Activated CD4-positive, alpha-beta T cell treated with anti-CD3 and anti-CD28 coated beads, Interleukin-2, amount 10 ng/mL, durations not matched to agents 7 days and 5 days (primary cell): Measurements from ENCODE around the gene CAPZB. TPM values are rescaled to one million over a fixed set of nuclear protein-coding genes. Genes with fewer than 3 reads are reported as not detected.

ENCODE experiments used
- CTCF ChIA-PET: fragments of 350-600 bp; sonication (Branson Sonifier 250); formaldehyde crosslinking; loops from one replicate; lab custom pipeline; 2021; ENCODE audit warnings: antibody characterized with exemption; lab: Charles Lee
- POLR2A ChIA-PET: fragments of 350-600 bp; sonication (Branson Sonifier 250); formaldehyde crosslinking; loops from one replicate; lab custom pipeline; 2021; ENCODE audit warnings: antibody characterized with exemption; lab: Charles Lee
- DNase-seq: peaks from one replicate; pipeline ENCODE4 v3.0.0-alpha.2; 2020
- H3K27ac Mint-ChIP-seq: one replicate; pipeline ENCODE4 v1.8.0; 2021; ENCODE audit warnings: mild to moderate bottlenecking, moderate library complexity, mixed read lengths
- H3K27me3 Mint-ChIP-seq: one replicate; pipeline ENCODE4 v1.8.0; 2021; ENCODE audit warnings: mixed read lengths
- H3K36me3 Mint-ChIP-seq: one replicate; pipeline ENCODE4 v1.8.0; 2021; ENCODE audit warnings: low read depth, mixed read lengths
- H3K4me1 Mint-ChIP-seq: one replicate; pipeline ENCODE4 v1.8.0; 2021; ENCODE audit warnings: mixed read lengths
- H3K4me3 Mint-ChIP-seq: one replicate; pipeline ENCODE4 v1.8.0; 2021; ENCODE audit warnings: mild to moderate bottlenecking, moderate library complexity, mixed read lengths
- H3K9me3 Mint-ChIP-seq: one replicate; pipeline ENCODE4 v1.8.0; 2021; ENCODE audit warnings: mixed read lengths
- total RNA-seq, 2 experiments: library from RNA; stranded (reverse); gene quantifications; one replicate each; pipeline ENCODE4 v1.2.3, GENCODE V29; 2021

Gene CAPZB
- total RNA-seq, 2 experiments from 2014 or later: 529 to 567 TPM

GRCh38 chr1:19495000-19495656, 9.8 kb upstream of the CAPZB start:
- ChIA-PET CTCF (interaction anchor here (0.8 kb wide), 1 partner anchor 87 kb away, joined by 5 read pairs; no protein-coding TSS in a partner anchor), POLR2A (no interaction called here)
- Mint-ChIP-seq H3K4me3 (no peak overlapping the region), H3K27ac (no peak overlapping the region), H3K9me3 (no peaks in the 10 kb centered on the region), H3K36me3 (peaks cover 3% of the 10 kb centered on the region), H3K27me3 (no peaks in the 10 kb centered on the region), H3K4me1 (peaks cover 24% of the 10 kb centered on the region)
- no peak for DNase-seq

GRCh38 chr1:19493547-19493946, 8.2 kb upstream of the CAPZB start:
- Mint-ChIP-seq H3K4me3 (no peak overlapping the region), H3K4me1 (peaks cover 27% of the 10 kb centered on the region), H3K27me3 (no peaks in the 10 kb centered on the region), H3K27ac (no peak overlapping the region), H3K36me3 (peaks cover 6% of the 10 kb centered on the region), H3K9me3 (no peaks in the 10 kb centered on the region)
- DNase-seq: no peak
- CTCF ChIA-PET: no interaction called here
- POLR2A ChIA-PET: no interaction called here

- peaks cover 35% of the 10 kb centered on the region for H3K4me1 Mint-ChIP-seq
- DNase-seq: no peak
- H3K36me3 Mint-ChIP-seq: peaks cover 9% of the 10 kb centered on the region
- ChIA-PET POLR2A (no interaction called here), CTCF (interaction anchor here (1.2 to 1.4 kb wide), 2 partner anchors 10 to 21 kb away, joined by 3 read pairs; no protein-coding TSS in a partner anchor)
- no peaks in the 10 kb centered on the region for H3K9me3 Mint-ChIP-seq
- no peaks in the 10 kb centered on the region for H3K27me3 Mint-ChIP-seq
- no peak overlapping the region for H3K27ac Mint-ChIP-seq
- H3K4me3 Mint-ChIP-seq: no peak overlapping the region
These were observed 4.7 kb upstream of the CAPZB start for GRCh38 chr1:19489996-19490395.

- Mint-ChIP-seq H3K36me3 (peaks cover 22% of the 10 kb centered on the region), H3K9me3 (no peaks in the 10 kb centered on the region), H3K27ac (peak overlapping the region; percentile 42), H3K27me3 (no peaks in the 10 kb centered on the region), H3K4me3 (no peak overlapping the region), H3K4me1 (peaks cover 44% of the 10 kb centered on the region)
- DNase-seq: no peak
- ChIA-PET CTCF (interaction anchor here (0.6 to 3.0 kb wide), 11 partner anchors 12 to 166 kb away, joined by 3 to 17 read pairs (median 4); no protein-coding TSS in a partner anchor), POLR2A (no interaction called here)
These were observed 2.8 kb upstream of the CAPZB start for GRCh38 chr1:19488136-19488535.

- H3K27me3 Mint-ChIP-seq: no peaks in the 10 kb centered on the region
- H3K9me3 Mint-ChIP-seq: no peaks in the 10 kb centered on the region
- ChIA-PET POLR2A (interaction anchor here (1.0 kb wide), 1 partner anchor 12 kb away, joined by 5 read pairs; no protein-coding TSS in a partner anchor), CTCF (interaction anchor here (0.7 to 4.1 kb wide), 6 partner anchors 12 to 107 kb away, joined by 3 to 15 read pairs (median 4); no protein-coding TSS in a partner anchor)
- peak overlapping the region; percentile 85 for H3K27ac Mint-ChIP-seq
- DNase-seq: no peak
- H3K36me3 Mint-ChIP-seq: peaks cover 36% of the 10 kb centered on the region
- peaks cover 64% of the 10 kb centered on the region for H3K4me1 Mint-ChIP-seq
- peak overlapping the region; percentile 94 for H3K4me3 Mint-ChIP-seq
These were observed 459 bp downstream of the CAPZB start for GRCh38 chr1:19484798-19485361.

- POLR2A ChIA-PET: no interaction called here
These were observed 971 bp downstream of the CAPZB start for GRCh38 chr1:19484338-19484797.

GRCh38 chr1:19483691-19484090, 1.6 kb downstream of the CAPZB start:
- H3K27ac Mint-ChIP-seq: peak overlapping the region; percentile 85
- peaks cover 37% of the 10 kb centered on the region for H3K36me3 Mint-ChIP-seq
- H3K4me3 Mint-ChIP-seq: peak overlapping the region; percentile 94
- no peaks in the 10 kb centered on the region for H3K27me3 Mint-ChIP-seq
- ChIA-PET CTCF (interaction anchor here (0.8 to 4.1 kb wide), 8 partner anchors 11 to 170 kb away, joined by 3 to 15 read pairs (median 4); no protein-coding TSS in a partner anchor), POLR2A (no interaction called here)
- no peaks in the 10 kb centered on the region for H3K9me3 Mint-ChIP-seq
- no peak for DNase-seq
- peaks cover 75% of the 10 kb centered on the region for H3K4me1 Mint-ChIP-seq

More at GRCh38 chr1:19484338-19484797, 971 bp downstream of the CAPZB start:
- H3K27ac Mint-ChIP-seq: peak overlapping the region; percentile 85
- no peaks in the 10 kb centered on the region for H3K9me3 Mint-ChIP-seq
- H3K4me3 Mint-ChIP-seq: peak overlapping the region; percentile 94
- no peaks in the 10 kb centered on the region for H3K27me3 Mint-ChIP-seq
- peak; percentile 37 for DNase-seq
- CTCF ChIA-PET: interaction anchor here (0.7 to 4.1 kb wide), 9 partner anchors 11 to 106 kb away, joined by 3 to 15 read pairs (median 4); no protein-coding TSS in a partner anchor
- H3K36me3 Mint-ChIP-seq: peaks cover 36% of the 10 kb centered on the region
- peaks cover 69% of the 10 kb centered on the region for H3K4me1 Mint-ChIP-seq

GRCh38 chr1:19483261-19483660, 2.1 kb downstream of the CAPZB start:
- peak; percentile 51 for DNase-seq
- POLR2A ChIA-PET: no interaction called here
- H3K27ac Mint-ChIP-seq: peak overlapping the region; percentile 85
- peaks cover 75% of the 10 kb centered on the region for H3K4me1 Mint-ChIP-seq
- H3K36me3 Mint-ChIP-seq: peaks cover 39% of the 10 kb centered on the region
- H3K4me3 Mint-ChIP-seq: peak overlapping the region; percentile 94
- H3K9me3 Mint-ChIP-seq: no peaks in the 10 kb centered on the region
- CTCF ChIA-PET: interaction anchor here (0.8 to 4.1 kb wide), 8 partner anchors 10 to 171 kb away, joined by 3 to 15 read pairs (median 4); no protein-coding TSS in a partner anchor
- no peaks in the 10 kb centered on the region for H3K27me3 Mint-ChIP-seq

GRCh38 chr1:19481826-19482398, 3.4 kb downstream of the CAPZB start:
- no peaks in the 10 kb centered on the region for H3K27me3 Mint-ChIP-seq
- H3K9me3 Mint-ChIP-seq: no peaks in the 10 kb centered on the region
- peak overlapping the region; percentile 28 for H3K27ac Mint-ChIP-seq
- peaks cover 77% of the 10 kb centered on the region for H3K4me1 Mint-ChIP-seq
- H3K4me3 Mint-ChIP-seq: peak overlapping the region; percentile 94
- ChIA-PET POLR2A (no interaction called here), CTCF (interaction anchor here (1.2 to 4.1 kb wide), 2 partner anchors 9 to 10 kb away, joined by 4 to 15 read pairs; no protein-coding TSS in a partner anchor)
- peaks cover 46% of the 10 kb centered on the region for H3K36me3 Mint-ChIP-seq
- DNase-seq: no peak

- Mint-ChIP-seq H3K27ac (peak overlapping the region; percentile 62), H3K27me3 (no peaks in the 10 kb centered on the region), H3K4me3 (no peak overlapping the region), H3K9me3 (no peaks in the 10 kb centered on the region), H3K36me3 (peaks cover 51% of the 10 kb centered on the region), H3K4me1 (peaks cover 88% of the 10 kb centered on the region)
- DNase-seq: no peak
- ChIA-PET CTCF (interaction anchor here (0.6 to 4.0 kb wide), 3 partner anchors 10 to 71 kb away, joined by 3 to 14 read pairs (median 3); no protein-coding TSS in a partner anchor), POLR2A (no interaction called here)
These were observed 5.1 kb downstream of the CAPZB start for GRCh38 chr1:19480282-19480681.

- CTCF ChIA-PET: interaction anchor here (0.6 to 4.0 kb wide), 3 partner anchors 10 to 70 kb away, joined by 3 to 14 read pairs (median 3); no protein-coding TSS in a partner anchor
- H3K27ac Mint-ChIP-seq: peak overlapping the region; percentile 62
- DNase-seq: no peak
- POLR2A ChIA-PET: no interaction called here
- H3K9me3 Mint-ChIP-seq: no peaks in the 10 kb centered on the region
- H3K4me3 Mint-ChIP-seq: no peak overlapping the region
- H3K4me1 Mint-ChIP-seq: peaks cover 95% of the 10 kb centered on the region
- H3K36me3 Mint-ChIP-seq: peaks cover 53% of the 10 kb centered on the region
- no peaks in the 10 kb centered on the region for H3K27me3 Mint-ChIP-seq
These were observed 5.8 kb downstream of the CAPZB start for GRCh38 chr1:19479351-19480120.

GRCh38 chr1:19478322-19478721, 7.0 kb downstream of the CAPZB start:
- peaks cover 100% of the 10 kb centered on the region for H3K4me1 Mint-ChIP-seq
- no peak for DNase-seq
- CTCF ChIA-PET: interaction anchor here (1.0 to 4.0 kb wide), 2 partner anchors 8 to 9 kb away, joined by 4 to 14 read pairs; no protein-coding TSS in a partner anchor

More at GRCh38 chr1:19478322-19478721, 7.0 kb downstream of the CAPZB start:
- H3K9me3 Mint-ChIP-seq: no peaks in the 10 kb centered on the region
- no peaks in the 10 kb centered on the region for H3K27me3 Mint-ChIP-seq
- peak overlapping the region; percentile 76 for H3K4me3 Mint-ChIP-seq
- POLR2A ChIA-PET: interaction anchor here (0.5 kb wide), 1 partner anchor 37 kb away, joined by 3 read pairs; no protein-coding TSS in a partner anchor
- peaks cover 55% of the 10 kb centered on the region for H3K36me3 Mint-ChIP-seq
- peak overlapping the region; percentile 92 for H3K27ac Mint-ChIP-seq
